A673 (cell line): ENCODE results near the gene ATP2B2. TPM values are rescaled to one million over a fixed set of nuclear protein-coding genes. Genes with fewer than 3 reads are reported as not detected.

Experiments used
- BruUV-seq: library from RNA; stranded (reverse); fragments of 400-500 nt; replicated peaks from 2 replicates; lab custom pipeline; 2021; lab: Mats Ljungman, UMichigan
- CTCF ChIA-PET: fragments of 300-600 bp; sonication (Branson Sonifier 250); formaldehyde crosslinking; loops from one replicate; lab custom pipeline; 2022; ENCODE audit warnings: antibody characterized with exemption; lab: Charles Lee
- POLR2A ChIA-PET: fragments of 300-600 bp; sonication (Branson Sonifier 250); formaldehyde crosslinking; loops from one replicate; lab custom pipeline; 2022; ENCODE audit warnings: antibody characterized with exemption; ENCODE audit not compliant: low non-redundant PET; lab: Charles Lee
- DNase-seq: peaks from one replicate; pipeline ENCODE4 v3.0.0-alpha.2; 2015; ENCODE audit warnings: low spot score
- H3K27ac ChIP-seq: fragments of 200-600 bp; sonication (generic); 2 replicates; pipeline ENCODE4 v1.5.1; 2016; ENCODE audit warnings: mixed run types, low read depth, mild to moderate bottlenecking, mixed read lengths, antibody characterized with exemption, low read length; ENCODE audit not compliant: poor library complexity, severe bottlenecking
- H3K27me3 ChIP-seq: fragments of 200-600 bp; sonication (generic); replicated peaks from 2 replicates; pipeline ENCODE4 v1.6.1; 2017; ENCODE audit warnings: mixed run types, low read depth, mild to moderate bottlenecking, mixed read lengths, antibody characterized with exemption, low read length; ENCODE audit not compliant: insufficient read depth, poor library complexity
- H3K36me3 ChIP-seq: fragments of 200-600 bp; sonication (generic); 2 replicates; pipeline ENCODE4 v1.6.1; 2016; ENCODE audit warnings: mixed run types, mild to moderate bottlenecking, mixed read lengths, antibody characterized with exemption, low read length; ENCODE audit not compliant: insufficient read depth, poor library complexity, severe bottlenecking
- H3K4me1 ChIP-seq: fragments of 200-600 bp; sonication (generic); 2 replicates; pipeline ENCODE4 v1.6.1; 2017; ENCODE audit warnings: mixed run types, mild to moderate bottlenecking, mixed read lengths, antibody characterized with exemption, low read length; ENCODE audit not compliant: insufficient read depth, poor library complexity, severe bottlenecking
- H3K4me3 ChIP-seq: fragments of 200-600 bp; sonication (generic); 2 replicates; pipeline ENCODE4 v1.5.1; 2016; ENCODE audit warnings: low read depth, mixed run types, mild to moderate bottlenecking, mixed read lengths, low read length; ENCODE audit not compliant: poor library complexity, severe bottlenecking
- H3K9me3 ChIP-seq: fragments of 200-600 bp; sonication (generic); 2 replicates; pipeline ENCODE4 v1.6.1; 2016; ENCODE audit warnings: mixed run types, low read depth, mild to moderate bottlenecking, mixed read lengths, antibody characterized with exemption, low read length; ENCODE audit not compliant: poor library complexity, severe bottlenecking
- EZH2 ChIP-seq: fragments of 200-600 bp; sonication (generic); IDR thresholded peaks from 2 replicates; pipeline ENCODE4 v1.6.1; 2017; ENCODE audit warnings: borderline replicate concordance, low read depth, mild to moderate bottlenecking, mixed read lengths, antibody characterized with exemption, low read length; ENCODE audit not compliant: poor library complexity, severe bottlenecking
- intact Hi-C: fragments of 100-400 bp; cut with micrococcal nuclease; formaldehyde crosslinking; loops from one replicate; pipeline ENCODE4 v1.10.0; 2022; ENCODE audit not compliant: unreplicated experiment
- total RNA-seq: library from RNA; stranded (reverse); gene quantifications from 2 replicates; pipeline ENCODE4 v1.2.3, GENCODE V29; 2021
- TF ChIP-seq, protein P1 (sequence below): fragments of 300-800, 200-600 bp; sonication (generic); conservative IDR thresholded peaks from 2 replicates; pipeline ENCODE4 v1.5.1; 2017; ENCODE audit warnings: low read depth, mild to moderate bottlenecking, antibody characterized with exemption, low read length, moderate library complexity, mixed read lengths

Gene ATP2B2
- total RNA-seq, 1 experiment from 2014 or later: 0.17 TPM

DNA sequence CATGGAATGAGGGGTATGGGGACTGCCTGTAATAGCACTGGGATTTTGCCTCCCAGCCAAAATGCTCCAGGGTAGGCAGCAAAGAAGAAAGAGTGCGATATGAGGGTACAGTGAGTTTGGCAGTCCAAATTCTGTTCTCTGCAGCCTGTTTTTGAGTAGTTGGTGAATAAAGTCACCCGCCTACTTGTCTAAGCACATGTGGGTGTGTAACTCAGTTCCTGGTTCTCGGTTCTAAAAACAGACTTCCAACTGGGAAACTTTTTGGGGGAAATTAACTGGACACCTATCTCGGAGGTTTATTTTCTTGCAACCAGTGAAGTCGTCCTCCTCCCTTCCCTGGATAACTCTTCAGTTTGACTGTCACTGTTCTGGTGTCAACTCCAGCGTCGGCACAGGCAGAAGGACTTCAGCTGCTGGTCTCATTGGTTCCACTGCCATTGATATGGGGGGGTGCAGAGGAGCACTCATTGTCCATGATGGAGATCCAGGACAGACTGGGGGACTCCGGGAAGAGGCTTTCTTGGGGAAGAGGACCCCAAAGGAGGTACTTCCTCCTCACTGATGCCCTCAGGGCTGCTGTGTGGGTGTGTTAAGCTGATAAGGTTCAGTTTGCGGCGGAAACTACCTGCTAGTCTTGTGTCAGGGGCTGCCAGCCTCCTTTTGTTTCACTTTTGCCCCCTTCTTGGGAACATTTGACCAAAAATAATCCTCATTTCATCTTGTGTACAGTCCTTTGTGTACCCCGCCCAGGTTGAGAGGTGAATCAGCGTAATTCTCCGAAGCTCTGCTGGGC is 225.8 kb downstream of the ATP2B2 start:
- no TSS peak for BruUV-seq
- intact Hi-C loops: no loop called here
- peaks cover 29% of the 10 kb centered on the region for H3K36me3 ChIP-seq
- no peak overlapping the region for H3K27ac ChIP-seq
- no peaks in the 10 kb centered on the region for H3K4me1 ChIP-seq
- POLR2A ChIA-PET: no interaction called here
- CTCF ChIA-PET: no interaction called here
- H3K9me3 ChIP-seq: no peaks in the 10 kb centered on the region
- H3K27me3 ChIP-seq: no peaks in the 10 kb centered on the region
- H3K4me3 ChIP-seq: no peak overlapping the region
- TF ChIP-seq, protein P1, sequence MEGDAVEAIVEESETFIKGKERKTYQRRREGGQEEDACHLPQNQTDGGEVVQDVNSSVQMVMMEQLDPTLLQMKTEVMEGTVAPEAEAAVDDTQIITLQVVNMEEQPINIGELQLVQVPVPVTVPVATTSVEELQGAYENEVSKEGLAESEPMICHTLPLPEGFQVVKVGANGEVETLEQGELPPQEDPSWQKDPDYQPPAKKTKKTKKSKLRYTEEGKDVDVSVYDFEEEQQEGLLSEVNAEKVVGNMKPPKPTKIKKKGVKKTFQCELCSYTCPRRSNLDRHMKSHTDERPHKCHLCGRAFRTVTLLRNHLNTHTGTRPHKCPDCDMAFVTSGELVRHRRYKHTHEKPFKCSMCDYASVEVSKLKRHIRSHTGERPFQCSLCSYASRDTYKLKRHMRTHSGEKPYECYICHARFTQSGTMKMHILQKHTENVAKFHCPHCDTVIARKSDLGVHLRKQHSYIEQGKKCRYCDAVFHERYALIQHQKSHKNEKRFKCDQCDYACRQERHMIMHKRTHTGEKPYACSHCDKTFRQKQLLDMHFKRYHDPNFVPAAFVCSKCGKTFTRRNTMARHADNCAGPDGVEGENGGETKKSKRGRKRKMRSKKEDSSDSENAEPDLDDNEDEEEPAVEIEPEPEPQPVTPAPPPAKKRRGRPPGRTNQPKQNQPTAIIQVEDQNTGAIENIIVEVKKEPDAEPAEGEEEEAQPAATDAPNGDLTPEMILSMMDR: no peak
- TF ChIP-seq EZH2: no peak
- DNase-seq: no peak

DNA sequence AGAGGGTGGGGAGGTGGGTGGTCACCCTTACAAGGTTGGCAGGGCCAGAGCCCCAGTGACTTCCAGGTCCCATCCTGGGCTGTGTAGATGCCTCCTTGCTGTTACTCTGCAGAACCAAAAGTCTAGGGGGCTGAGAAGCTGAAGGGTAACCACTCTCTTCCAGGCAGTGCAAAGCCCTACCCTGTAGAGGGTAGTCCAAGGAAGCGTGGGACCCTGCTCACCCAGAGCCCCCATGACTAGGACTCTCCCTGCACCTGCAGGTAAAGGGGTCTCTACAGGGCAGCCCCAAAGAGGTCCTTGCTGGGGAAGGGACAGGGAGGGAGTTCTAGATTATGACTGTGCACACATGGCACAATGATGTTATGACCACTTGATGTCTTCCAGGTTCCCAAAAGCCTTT is 226.9 kb downstream of the ATP2B2 start:
- Histone ChIP-seq H3K36me3 (peaks cover 29% of the 10 kb centered on the region), H3K4me3 (no peak overlapping the region), H3K4me1 (peaks cover 8% of the 10 kb centered on the region), H3K27ac (no peak overlapping the region), H3K27me3 (no peaks in the 10 kb centered on the region), H3K9me3 (no peaks in the 10 kb centered on the region)
- DNase-seq: no peak
- no peak for TF ChIP-seq EZH2
- TF ChIP-seq, protein P1: no peak
- intact Hi-C loops: no loop called here
- BruUV-seq: no TSS peak
- POLR2A ChIA-PET: no interaction called here
- CTCF ChIA-PET: no interaction called here

- POLR2A ChIA-PET: no interaction called here
- no peaks in the 10 kb centered on the region for H3K27me3 ChIP-seq
- H3K27ac ChIP-seq: no peak overlapping the region
- peaks cover 13% of the 10 kb centered on the region for H3K4me1 ChIP-seq
- no TSS peak for BruUV-seq
- TF ChIP-seq, protein P1: no peak
- no peak for TF ChIP-seq EZH2
- no peaks in the 10 kb centered on the region for H3K9me3 ChIP-seq
- DNase-seq: no peak
- CTCF ChIA-PET: no interaction called here
- peaks cover 35% of the 10 kb centered on the region for H3K36me3 ChIP-seq
- no peak overlapping the region for H3K4me3 ChIP-seq
- intact Hi-C loops: no loop called here
These were observed 228.2 kb downstream of the ATP2B2 start for GRCh38 chr3:10277115-10277625.
